Measurements from ENCODE around the gene SOCS1. TPM values are rescaled to one million over a fixed set of nuclear protein-coding genes. Genes with fewer than 3 reads are reported as not detected.
"Not testable (repeated sequence)": the region's sequence is repeated elsewhere in the genome, so short reads cannot be mapped to it uniquely, and the experiment has no call there.

Gene SOCS1
- total and polyA plus RNA-seq, 12 donors = 0.53 to 11.9 (median 5.1) TPM

DNA sequence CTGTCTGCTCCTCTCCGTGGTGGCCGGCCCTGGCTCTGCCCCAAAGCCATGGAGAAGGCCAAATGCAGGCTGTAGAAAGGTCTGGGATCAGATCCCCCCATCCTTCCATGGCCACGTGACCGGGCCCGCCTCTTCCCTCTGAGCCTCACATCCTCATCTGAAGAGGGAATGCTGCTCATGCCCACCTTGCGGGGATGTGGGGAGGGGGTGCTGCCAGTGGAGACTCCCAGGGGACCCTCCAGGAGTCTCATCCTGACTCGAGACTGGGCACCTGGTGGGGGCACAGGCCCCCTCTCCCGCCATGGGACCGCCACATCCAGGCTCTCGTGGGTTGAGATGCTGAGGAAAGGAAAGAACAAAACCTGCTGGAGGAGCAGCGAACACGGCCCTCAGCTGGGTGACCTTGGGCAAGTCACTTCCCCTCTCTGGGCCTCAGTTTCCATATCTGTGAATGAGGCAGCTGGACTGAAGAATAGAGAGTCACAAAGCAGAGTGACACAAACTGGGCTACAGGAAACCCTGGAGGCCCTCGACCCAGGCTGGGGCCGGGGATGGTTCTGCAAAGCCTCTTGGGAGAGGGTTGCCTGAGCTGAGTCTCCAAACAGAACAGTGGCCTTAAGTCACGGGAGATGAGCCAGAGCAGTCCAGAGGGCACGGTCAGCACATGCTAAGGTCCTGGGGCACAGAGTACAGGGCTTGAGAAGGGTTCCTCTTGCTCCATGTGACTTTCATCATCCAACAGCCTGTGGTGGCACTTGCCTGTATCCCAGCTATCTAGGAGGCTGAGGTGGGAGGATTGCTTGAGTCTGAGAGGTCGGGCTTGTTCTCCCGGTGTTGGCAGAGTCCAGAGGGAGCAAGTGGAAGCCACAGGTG, 30.1 kb downstream of the SOCS1 start:
- no peaks in the 10 kb centered on the region for H3K36me3 ChIP-seq (replicated peaks in 1 of 2)
- peak overlapping the region in 1 of 5 donors; percentile 84 for H3K27ac ChIP-seq
- peaks cover 11 to 25% of the 10 kb centered on the region in 2 donors for H3K4me1 ChIP-seq (replicated peaks in 1 of 2)
- TF ChIP-seq, protein P1, sequence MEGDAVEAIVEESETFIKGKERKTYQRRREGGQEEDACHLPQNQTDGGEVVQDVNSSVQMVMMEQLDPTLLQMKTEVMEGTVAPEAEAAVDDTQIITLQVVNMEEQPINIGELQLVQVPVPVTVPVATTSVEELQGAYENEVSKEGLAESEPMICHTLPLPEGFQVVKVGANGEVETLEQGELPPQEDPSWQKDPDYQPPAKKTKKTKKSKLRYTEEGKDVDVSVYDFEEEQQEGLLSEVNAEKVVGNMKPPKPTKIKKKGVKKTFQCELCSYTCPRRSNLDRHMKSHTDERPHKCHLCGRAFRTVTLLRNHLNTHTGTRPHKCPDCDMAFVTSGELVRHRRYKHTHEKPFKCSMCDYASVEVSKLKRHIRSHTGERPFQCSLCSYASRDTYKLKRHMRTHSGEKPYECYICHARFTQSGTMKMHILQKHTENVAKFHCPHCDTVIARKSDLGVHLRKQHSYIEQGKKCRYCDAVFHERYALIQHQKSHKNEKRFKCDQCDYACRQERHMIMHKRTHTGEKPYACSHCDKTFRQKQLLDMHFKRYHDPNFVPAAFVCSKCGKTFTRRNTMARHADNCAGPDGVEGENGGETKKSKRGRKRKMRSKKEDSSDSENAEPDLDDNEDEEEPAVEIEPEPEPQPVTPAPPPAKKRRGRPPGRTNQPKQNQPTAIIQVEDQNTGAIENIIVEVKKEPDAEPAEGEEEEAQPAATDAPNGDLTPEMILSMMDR (IDR thresholded peaks at IDR 0.05) = no peak
- TF ChIP-seq POLR2A (IDR thresholded peaks at IDR 0.05) = no peak
- H3K27me3 ChIP-seq = no peaks in the 10 kb centered on the region
- WGBS, 4 donors = 74 to 85% (median 81%) methylated on average over 5 to 18 of the region's 18 CpGs
- intact Hi-C loops (cut with DNase I) = loop anchor here in 1 of 2 donors (10.0 kb wide), 1 partner anchor 61 kb away; no protein-coding TSS in a partner anchor
- H3K4me3 ChIP-seq = no peak overlapping the region
- no peaks in the 10 kb centered on the region for H3K9me3 ChIP-seq (replicated peaks in 1 of 3)
- DNase-seq = no peak

DNA sequence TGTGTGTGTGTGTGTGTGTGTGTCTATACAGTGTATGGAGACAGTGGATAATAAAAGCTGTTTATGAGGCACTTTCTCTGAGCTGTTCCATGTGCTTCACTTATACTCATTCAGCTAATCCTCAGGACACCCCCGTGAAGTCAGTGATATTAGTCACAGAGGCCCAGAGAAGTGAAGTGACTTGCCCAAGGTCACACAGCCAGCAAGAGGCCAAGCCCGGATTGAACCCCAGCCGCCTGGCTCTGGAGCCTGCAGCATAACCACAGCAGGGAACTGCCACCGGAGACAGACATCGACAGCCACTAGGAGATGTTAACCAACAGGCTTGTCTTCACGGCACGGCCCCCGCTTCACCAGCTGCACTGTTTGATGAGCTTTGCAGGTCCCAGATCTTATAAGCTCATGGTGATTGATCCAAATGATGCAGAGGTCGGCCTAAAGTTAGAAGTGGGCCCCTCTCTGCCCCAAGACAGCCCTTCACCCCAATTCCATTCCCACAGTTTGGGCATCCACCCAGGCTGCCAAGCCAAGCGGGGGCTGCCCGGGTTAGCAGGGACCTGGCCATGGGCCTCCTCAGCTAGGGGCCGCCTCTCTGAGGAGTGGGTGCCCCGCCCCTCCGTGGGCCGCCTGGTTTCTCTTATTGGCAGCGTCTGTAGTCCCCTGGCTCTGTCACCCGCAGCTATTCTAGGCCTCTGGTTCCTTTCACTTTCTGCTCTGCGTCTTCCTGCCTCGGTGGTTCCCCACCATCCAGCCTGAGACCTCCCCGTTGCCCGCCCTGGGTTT, 30.9 kb downstream of the SOCS1 start:
- TF ChIP-seq POLR2A (IDR thresholded peaks at IDR 0.05) = no peak
- TF ChIP-seq, protein P1 (IDR thresholded peaks at IDR 0.05) = no peak
- Histone ChIP-seq H3K27ac (peak overlapping the region; percentile 16 to 84 (median 51)), H3K4me3 (no peak overlapping the region), H3K4me1 (replicated peaks in 1 of 2) (peaks cover 11 to 31% of the 10 kb centered on the region in 2 donors), H3K27me3 (no peaks in the 10 kb centered on the region), H3K9me3 (replicated peaks in 1 of 3) (no peaks in the 10 kb centered on the region), H3K36me3 (replicated peaks in 1 of 2) (no peaks in the 10 kb centered on the region)
- intact Hi-C loops (cut with DNase I) = loop anchor here in 1 of 2 donors (10.0 kb wide), 1 partner anchor 60 kb away; no protein-coding TSS in a partner anchor
- peak in 6 of 7 donors; percentile 34 to 74 (median 50) for DNase-seq
- 51 to 60% (median 57%) methylated on average over 17 to 21 of the region's 21 CpGs for WGBS, 4 donors

DNA sequence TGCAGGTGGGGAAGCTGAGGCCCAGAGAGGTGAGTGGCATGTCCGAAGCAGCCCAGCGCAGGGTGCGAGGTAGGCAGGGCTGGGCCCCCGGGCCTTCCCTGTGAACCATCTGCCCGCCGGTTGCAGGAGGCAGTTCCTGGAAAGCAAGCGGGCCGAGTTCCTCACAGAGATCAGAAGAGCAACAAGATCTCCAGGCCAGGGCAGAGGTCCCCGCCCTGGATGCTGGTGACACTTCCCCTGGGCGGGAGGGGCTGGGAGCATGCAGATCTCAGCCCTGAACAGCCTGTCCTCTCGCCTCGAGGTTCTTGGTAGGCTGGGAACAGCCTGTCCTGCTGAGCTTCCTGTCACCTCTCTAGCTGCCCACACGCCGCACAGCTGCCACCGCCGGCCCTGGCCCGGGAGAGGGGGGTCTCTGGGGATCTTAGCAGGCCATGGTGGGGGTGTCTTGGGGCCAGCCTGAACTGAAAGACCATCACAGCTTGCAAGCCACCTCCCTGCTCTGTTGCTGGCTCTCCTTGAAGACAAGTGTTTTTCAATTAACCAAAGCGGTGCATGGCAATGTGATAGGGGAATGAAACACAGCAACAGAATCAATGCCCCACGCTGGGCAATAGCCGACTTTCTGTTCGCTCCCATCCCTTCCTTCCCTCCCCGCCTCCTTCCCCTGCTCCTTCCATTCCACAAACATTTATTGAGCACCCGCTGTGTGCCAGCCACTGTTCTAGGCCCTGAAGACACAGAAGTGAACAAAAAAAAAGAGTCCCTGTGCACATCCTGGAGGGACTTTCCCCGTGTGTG, 31.7 kb downstream of the SOCS1 start:
- TF ChIP-seq, protein P1 (IDR thresholded peaks at IDR 0.05) = no peak
- no peak for TF ChIP-seq POLR2A (IDR thresholded peaks at IDR 0.05)
- DNase-seq = peak; percentile 55 to 94 (median 73)
- no peaks in the 10 kb centered on the region for H3K36me3 ChIP-seq (replicated peaks in 1 of 2)
- no peak overlapping the region for H3K4me3 ChIP-seq
- intact Hi-C loops (cut with DNase I) = loop anchor here in 1 of 2 donors (10.0 kb wide), 1 partner anchor 59 kb away; no protein-coding TSS in a partner anchor
- peaks cover 11 to 33% of the 10 kb centered on the region in 2 donors for H3K4me1 ChIP-seq (replicated peaks in 1 of 2)
- 61 to 70% (median 63%) methylated on average over 16 to 24 of the region's 24 CpGs for WGBS, 4 donors
- H3K27ac ChIP-seq = peak overlapping the region; percentile 16 to 84 (median 51)
- no peaks in the 10 kb centered on the region for H3K9me3 ChIP-seq (replicated peaks in 1 of 3)
- H3K27me3 ChIP-seq = no peaks in the 10 kb centered on the region

DNA sequence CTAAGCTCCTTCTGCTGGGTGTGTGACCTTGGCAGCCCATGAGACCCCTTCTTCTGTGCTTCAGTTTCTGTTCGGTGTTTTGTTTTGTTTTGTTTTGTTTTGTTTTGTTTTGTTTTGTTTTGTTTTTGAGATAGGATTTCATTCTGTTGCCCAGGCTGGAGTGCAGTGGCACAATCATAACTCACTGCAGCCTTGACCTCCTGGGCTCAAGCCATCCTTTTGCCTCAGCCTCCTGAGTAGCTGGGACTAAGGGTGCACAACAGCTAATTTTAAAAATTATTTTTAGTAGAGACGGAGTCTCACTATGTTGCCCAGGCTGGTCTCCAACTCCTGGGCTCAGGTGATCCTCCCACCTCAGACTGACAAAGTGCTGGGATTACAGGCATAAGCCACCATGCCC, 35.5 kb downstream of the SOCS1 start:
- peak in 5 of 7 donors; percentile 42 to 64 (median 53) for DNase-seq
- H3K4me3 ChIP-seq; H3K27ac ChIP-seq; H3K27me3 ChIP-seq; H3K36me3 ChIP-seq (replicated peaks in 1 of 2); H3K9me3 ChIP-seq (replicated peaks in 1 of 3): not testable (repeated sequence)
- peaks cover 11 to 30% of the 10 kb centered on the region in 2 donors for H3K4me1 ChIP-seq (replicated peaks in 1 of 2)
- 20 to 38% (median 29%) methylated on average over 2 of the region's 2 CpGs for WGBS, 4 donors
- intact Hi-C loops (cut with DNase I) = loop anchor here in 1 of 2 donors (10.0 kb wide), 1 partner anchor 56 kb away; no protein-coding TSS in a partner anchor

All from adrenal gland (tissue), 12 donors.